Testis (tissue), 2 donors: Measurements from ENCODE around the gene VWC2.

Experiments used
- POLR2A ChIP-seq: fragments of 450-650 bp; IDR thresholded peaks from one replicate; pipeline ENCODE4 v1.6.1; 2017; ENCODE audit warnings: antibody characterized with exemption, mild to moderate bottlenecking, moderate library complexity
- TF ChIP-seq, protein P1 (sequence below), 3 experiments: fragments of 450-650 bp in 2 of 3; fragments of 200-600 bp in 1 of 3; sonication (generic) in 1 of 3; IDR thresholded peaks; one replicate each; pipeline ENCODE4 v1.5.1; 2016 to 2019; ENCODE audit warnings: antibody characterized with exemption in 3 of 3, mild to moderate bottlenecking in 2 of 3, moderate library complexity in 1 of 3

DNA sequence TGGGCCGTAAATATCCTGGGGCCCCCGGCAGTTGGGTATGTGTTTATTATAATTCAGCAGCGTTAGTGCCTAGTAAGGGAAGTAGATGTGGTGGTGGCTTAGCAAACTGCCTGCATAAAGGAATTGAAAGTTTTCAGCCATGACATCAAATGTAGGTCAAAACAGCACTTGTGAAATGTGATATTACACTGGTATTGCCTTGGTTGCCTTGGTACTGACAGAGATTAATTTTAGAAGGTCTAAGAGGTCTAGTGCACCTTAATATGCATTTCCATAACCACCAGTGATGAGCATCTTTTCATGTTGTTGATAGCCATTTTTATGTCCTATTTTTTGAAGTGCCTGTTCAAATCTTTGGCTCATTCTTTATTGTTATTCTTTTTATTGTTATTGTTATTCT lies 50.1 kb downstream of the VWC2 start:
- TF ChIP-seq, protein P1, sequence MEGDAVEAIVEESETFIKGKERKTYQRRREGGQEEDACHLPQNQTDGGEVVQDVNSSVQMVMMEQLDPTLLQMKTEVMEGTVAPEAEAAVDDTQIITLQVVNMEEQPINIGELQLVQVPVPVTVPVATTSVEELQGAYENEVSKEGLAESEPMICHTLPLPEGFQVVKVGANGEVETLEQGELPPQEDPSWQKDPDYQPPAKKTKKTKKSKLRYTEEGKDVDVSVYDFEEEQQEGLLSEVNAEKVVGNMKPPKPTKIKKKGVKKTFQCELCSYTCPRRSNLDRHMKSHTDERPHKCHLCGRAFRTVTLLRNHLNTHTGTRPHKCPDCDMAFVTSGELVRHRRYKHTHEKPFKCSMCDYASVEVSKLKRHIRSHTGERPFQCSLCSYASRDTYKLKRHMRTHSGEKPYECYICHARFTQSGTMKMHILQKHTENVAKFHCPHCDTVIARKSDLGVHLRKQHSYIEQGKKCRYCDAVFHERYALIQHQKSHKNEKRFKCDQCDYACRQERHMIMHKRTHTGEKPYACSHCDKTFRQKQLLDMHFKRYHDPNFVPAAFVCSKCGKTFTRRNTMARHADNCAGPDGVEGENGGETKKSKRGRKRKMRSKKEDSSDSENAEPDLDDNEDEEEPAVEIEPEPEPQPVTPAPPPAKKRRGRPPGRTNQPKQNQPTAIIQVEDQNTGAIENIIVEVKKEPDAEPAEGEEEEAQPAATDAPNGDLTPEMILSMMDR (IDR thresholded peaks at IDR 0.05) = no peak
- no peak for TF ChIP-seq POLR2A
